KMS-11 (cell line): ENCODE measurements around the gene ERP27.

ENCODE experiments used
- H2AFZ ChIP-seq: fragments of 200-600 bp; sonication (generic); 2 replicates; pipeline ENCODE4 v1.6.1; 2016; ENCODE audit warnings: antibody characterized with exemption, mixed run types, low read depth
- H3K27ac ChIP-seq: fragments of 200-600 bp; sonication (generic); 2 replicates; pipeline ENCODE4 v1.6.1; 2016; ENCODE audit warnings: mild to moderate bottlenecking, mixed run types
- H3K27me3 ChIP-seq: fragments of 200-600 bp; sonication (generic); 2 replicates; pipeline ENCODE4 v1.6.1; 2017; ENCODE audit warnings: mild to moderate bottlenecking, low read depth, mixed run types, moderate library complexity; ENCODE audit not compliant: insufficient read depth
- H3K36me3 ChIP-seq: fragments of 200-600 bp; sonication (generic); 2 replicates; pipeline ENCODE4 v1.6.1; 2017; ENCODE audit warnings: mild to moderate bottlenecking, mixed run types; ENCODE audit not compliant: insufficient read depth
- H3K4me1 ChIP-seq: fragments of 200-600 bp; sonication (generic); 2 replicates; pipeline ENCODE4 v1.6.1; 2016; ENCODE audit warnings: mild to moderate bottlenecking, low read depth, mixed run types; ENCODE audit not compliant: poor library complexity, severe bottlenecking
- H3K4me2 ChIP-seq: fragments of 200-600 bp; sonication (generic); 2 replicates; pipeline ENCODE4 v1.7.0; 2016; ENCODE audit warnings: mild to moderate bottlenecking, mixed run types
- H3K4me3 ChIP-seq: fragments of 200-600 bp; sonication (generic); IDR thresholded peaks from 2 replicates; pipeline ENCODE4 v1.6.1; 2017; ENCODE audit warnings: low read depth, low read length, mixed read lengths; ENCODE audit not compliant: insufficient read depth
- H3K79me2 ChIP-seq: fragments of 200-600 bp; sonication (generic); 2 replicates; pipeline ENCODE4 v1.6.1; 2016; ENCODE audit warnings: low read depth, mixed run types; ENCODE audit not compliant: insufficient read depth
- H3K9ac ChIP-seq: fragments of 200-600 bp; sonication (generic); 2 replicates; pipeline ENCODE4 v1.6.1; 2016; ENCODE audit warnings: mild to moderate bottlenecking, mixed run types
- H4K20me1 ChIP-seq: fragments of 200-600 bp; sonication (generic); 2 replicates; pipeline ENCODE4 v1.6.1; 2016; ENCODE audit warnings: mild to moderate bottlenecking, mixed run types; ENCODE audit not compliant: insufficient read depth
- TF ChIP-seq, protein P1 (sequence below): fragments of 200-600 bp; sonication (generic); conservative IDR thresholded peaks from 2 replicates; pipeline ENCODE4 v1.6.1; 2017; ENCODE audit warnings: low read depth, mild to moderate bottlenecking, antibody characterized with exemption, low read length, moderate library complexity, mixed read lengths

ERP27 gene

DNA sequence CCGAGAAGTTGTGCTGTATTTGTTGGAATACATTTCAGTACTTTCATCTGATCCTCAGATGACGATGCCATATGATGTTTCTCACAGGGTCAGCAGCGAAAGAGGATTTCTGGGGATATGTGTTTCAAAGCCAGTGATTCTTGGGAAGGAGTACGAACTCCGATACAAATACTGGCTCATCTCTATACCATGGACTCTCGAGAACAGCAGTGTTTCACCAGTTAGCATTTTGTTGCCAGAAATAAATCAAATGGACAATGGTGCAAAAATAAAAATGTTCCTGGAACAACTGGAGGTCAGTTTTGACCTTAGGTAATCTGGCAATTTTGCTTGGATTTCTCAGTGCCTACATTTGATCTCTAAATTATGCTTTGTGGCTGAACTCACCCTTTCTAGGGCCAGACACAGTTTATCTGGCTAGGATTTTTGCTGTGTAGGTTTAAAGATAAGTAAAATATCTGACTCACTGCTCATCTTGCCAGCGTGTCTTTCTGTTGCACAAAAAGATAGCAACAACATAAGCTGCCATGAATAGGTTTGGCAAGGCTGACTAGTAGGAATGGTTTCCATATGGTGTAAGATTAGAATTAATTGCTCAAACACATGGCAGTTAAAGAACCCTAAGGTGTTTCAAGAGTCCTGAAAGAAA is 41.7 kb downstream of the ERP27 start:
- Histone ChIP-seq H3K4me1 (no peaks in the 10 kb centered on the region), H3K4me2 (no peak overlapping the region), H3K27ac (no peak overlapping the region), H3K79me2 (no peaks in the 10 kb centered on the region), H2AFZ (no peak overlapping the region), H3K4me3 (no peak overlapping the region), H3K36me3 (no peaks in the 10 kb centered on the region), H3K9ac (no peak overlapping the region), H3K27me3 (no peaks in the 10 kb centered on the region), H4K20me1 (no peaks in the 10 kb centered on the region)
- TF ChIP-seq, protein P1, sequence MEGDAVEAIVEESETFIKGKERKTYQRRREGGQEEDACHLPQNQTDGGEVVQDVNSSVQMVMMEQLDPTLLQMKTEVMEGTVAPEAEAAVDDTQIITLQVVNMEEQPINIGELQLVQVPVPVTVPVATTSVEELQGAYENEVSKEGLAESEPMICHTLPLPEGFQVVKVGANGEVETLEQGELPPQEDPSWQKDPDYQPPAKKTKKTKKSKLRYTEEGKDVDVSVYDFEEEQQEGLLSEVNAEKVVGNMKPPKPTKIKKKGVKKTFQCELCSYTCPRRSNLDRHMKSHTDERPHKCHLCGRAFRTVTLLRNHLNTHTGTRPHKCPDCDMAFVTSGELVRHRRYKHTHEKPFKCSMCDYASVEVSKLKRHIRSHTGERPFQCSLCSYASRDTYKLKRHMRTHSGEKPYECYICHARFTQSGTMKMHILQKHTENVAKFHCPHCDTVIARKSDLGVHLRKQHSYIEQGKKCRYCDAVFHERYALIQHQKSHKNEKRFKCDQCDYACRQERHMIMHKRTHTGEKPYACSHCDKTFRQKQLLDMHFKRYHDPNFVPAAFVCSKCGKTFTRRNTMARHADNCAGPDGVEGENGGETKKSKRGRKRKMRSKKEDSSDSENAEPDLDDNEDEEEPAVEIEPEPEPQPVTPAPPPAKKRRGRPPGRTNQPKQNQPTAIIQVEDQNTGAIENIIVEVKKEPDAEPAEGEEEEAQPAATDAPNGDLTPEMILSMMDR, result no peak

DNA sequence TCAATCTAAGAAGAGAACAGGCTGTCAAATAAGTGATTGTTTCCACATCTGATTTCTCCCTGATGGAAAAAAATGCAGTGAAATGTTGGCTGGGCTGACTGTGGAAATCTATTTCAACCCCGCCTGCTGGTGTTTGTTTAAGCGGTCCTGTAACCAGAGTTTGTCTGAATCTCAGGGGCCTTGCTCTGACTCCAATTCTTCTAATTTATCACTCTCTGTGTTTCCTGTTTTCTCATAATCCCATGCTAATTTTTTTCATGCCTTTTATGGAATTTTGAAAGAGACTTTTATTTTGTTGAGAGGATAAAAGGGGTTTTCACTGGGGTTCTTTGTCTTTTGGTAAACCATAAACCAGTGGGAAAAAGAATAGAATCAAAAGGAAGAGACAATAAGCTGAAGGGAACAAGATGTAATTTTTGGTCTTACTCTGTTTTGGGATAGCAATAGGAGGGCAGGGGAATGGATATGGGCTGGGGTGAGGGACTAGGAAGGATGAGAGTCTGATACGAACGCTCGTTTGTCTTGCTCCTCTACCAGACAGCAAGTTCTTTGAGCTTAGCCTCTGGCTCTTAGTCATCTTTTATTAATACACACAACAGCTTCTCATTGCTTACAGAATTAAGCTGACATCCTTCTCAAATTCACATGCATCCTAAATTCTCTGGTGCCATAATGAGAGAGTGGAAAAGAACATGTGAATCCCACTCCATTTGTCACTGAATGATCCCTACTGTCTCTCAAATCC is 44.7 kb downstream of the ERP27 start:
- no peaks in the 10 kb centered on the region for H4K20me1 ChIP-seq
- no peaks in the 10 kb centered on the region for H3K27me3 ChIP-seq
- H3K4me1 ChIP-seq, result no peaks in the 10 kb centered on the region
- no peak overlapping the region for H3K4me2 ChIP-seq
- TF ChIP-seq, protein P1, result no peak
- no peak overlapping the region for H3K4me3 ChIP-seq
- H2AFZ ChIP-seq, result no peak overlapping the region
- H3K27ac ChIP-seq, result no peak overlapping the region
- no peaks in the 10 kb centered on the region for H3K79me2 ChIP-seq
- no peak overlapping the region for H3K9ac ChIP-seq
- no peaks in the 10 kb centered on the region for H3K36me3 ChIP-seq

DNA sequence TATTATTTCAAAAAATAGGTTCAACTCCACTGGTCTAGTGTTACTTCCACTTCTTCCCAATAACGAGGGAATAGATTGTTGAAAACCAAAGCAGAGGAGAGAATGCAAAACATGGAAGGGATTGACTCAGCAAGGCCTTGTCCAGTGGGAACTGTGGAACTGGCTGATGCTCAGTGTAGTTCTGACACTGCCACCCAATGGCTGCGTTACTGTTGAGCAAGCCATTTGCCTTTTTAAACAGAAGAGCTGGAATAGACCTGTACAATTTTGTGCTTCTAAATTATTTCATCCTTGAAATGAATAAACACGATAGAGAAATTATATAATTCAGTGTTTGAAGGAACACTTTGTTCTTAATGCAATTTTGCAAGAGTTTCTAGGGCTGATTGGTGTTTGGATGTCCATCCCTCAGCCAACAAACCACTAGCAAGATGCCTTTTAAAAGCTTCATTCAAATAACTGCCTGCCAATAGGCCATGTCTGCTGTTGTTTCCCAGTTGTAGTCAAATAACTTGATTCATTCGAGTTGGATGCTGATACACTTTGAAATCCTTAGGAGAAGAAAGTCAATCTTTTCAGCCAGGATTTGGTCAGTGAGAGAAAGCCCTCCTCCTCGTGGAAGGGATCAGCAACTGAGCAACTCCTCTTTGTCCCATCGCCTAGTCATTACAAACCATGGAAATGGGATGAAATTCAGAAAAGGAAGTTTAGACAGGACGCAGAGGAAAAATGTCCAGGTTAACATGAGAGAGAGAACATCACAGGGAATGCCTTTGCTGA is 45.4 kb downstream of the ERP27 start:
- H3K9ac ChIP-seq, result no peak overlapping the region
- no peak overlapping the region for H3K4me3 ChIP-seq
- no peak overlapping the region for H3K4me2 ChIP-seq
- no peaks in the 10 kb centered on the region for H3K79me2 ChIP-seq
- no peaks in the 10 kb centered on the region for H4K20me1 ChIP-seq
- TF ChIP-seq, protein P1, result no peak
- H2AFZ ChIP-seq, result no peak overlapping the region
- no peaks in the 10 kb centered on the region for H3K27me3 ChIP-seq
- no peaks in the 10 kb centered on the region for H3K36me3 ChIP-seq
- no peaks in the 10 kb centered on the region for H3K4me1 ChIP-seq
- H3K27ac ChIP-seq, result no peak overlapping the region

DNA sequence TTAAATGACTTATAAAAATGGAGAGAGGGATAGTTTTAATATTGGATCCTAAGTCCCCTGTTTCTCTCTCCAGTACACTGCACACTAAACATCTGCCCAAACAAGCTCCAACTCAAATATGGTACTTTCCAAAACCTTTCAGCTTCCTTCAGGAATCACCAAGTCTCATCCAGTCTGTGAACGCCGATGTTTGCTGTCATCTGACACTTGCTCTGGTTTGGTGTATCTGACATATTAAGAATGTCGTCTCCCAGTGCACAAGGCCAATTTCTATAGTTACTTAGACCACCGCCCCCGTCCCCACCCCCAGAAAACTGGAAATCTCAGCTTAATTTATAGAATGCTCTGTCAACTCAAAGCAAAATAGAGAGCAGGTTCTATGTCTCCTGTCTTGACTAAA is 47.6 kb downstream of the ERP27 start:
- Histone ChIP-seq H3K4me3 (no peak overlapping the region), H3K79me2 (no peaks in the 10 kb centered on the region), H4K20me1 (no peaks in the 10 kb centered on the region), H3K4me1 (no peaks in the 10 kb centered on the region), H3K27ac (no peak overlapping the region), H3K36me3 (no peaks in the 10 kb centered on the region), H3K4me2 (no peak overlapping the region), H3K27me3 (no peaks in the 10 kb centered on the region), H3K9ac (no peak overlapping the region), H2AFZ (no peak overlapping the region)
- TF ChIP-seq, protein P1, result no peak
